Activated B cell treated with CpG ODN at 0.5 μM for 24 hours (primary cell): ENCODE results near the gene AARS2. TPM values are rescaled to one million over a fixed set of nuclear protein-coding genes. Genes with fewer than 3 reads are reported as not detected.

Experiments
- ATAC-seq: fragments of 200-7000 bp; cut with Tn5 transposase; one replicate; pipeline ENCODE4 v1.10.0; 2021; ENCODE audit warnings: low read depth, mild to moderate bottlenecking, moderate library complexity
- CTCF ChIA-PET: fragments of 350-600 bp; sonication (Branson Sonifier 250); formaldehyde crosslinking; loops from one replicate; lab custom pipeline; 2021; ENCODE audit warnings: antibody characterized with exemption; lab: Charles Lee
- POLR2A ChIA-PET: fragments of 350-600 bp; sonication (Branson Sonifier 250); formaldehyde crosslinking; loops from one replicate; lab custom pipeline; 2021; ENCODE audit warnings: antibody characterized with exemption; lab: Charles Lee
- DNase-seq: peaks from one replicate; pipeline ENCODE4 v3.0.0; 2022
- H3K27ac Mint-ChIP-seq: one replicate; pipeline ENCODE4 v1.8.0; 2020; ENCODE audit warnings: mixed read lengths
- H3K27me3 Mint-ChIP-seq: one replicate; pipeline ENCODE4 v1.8.0; 2021; ENCODE audit warnings: mixed read lengths
- H3K36me3 Mint-ChIP-seq: one replicate; pipeline ENCODE4 v1.8.0; 2021; ENCODE audit warnings: low read depth, mixed read lengths
- H3K4me1 Mint-ChIP-seq: one replicate; pipeline ENCODE4 v1.8.0; 2021; ENCODE audit warnings: mixed read lengths
- H3K4me3 Mint-ChIP-seq: one replicate; pipeline ENCODE4 v1.8.0; 2020; ENCODE audit warnings: mild to moderate bottlenecking, mixed read lengths
- H3K9me3 Mint-ChIP-seq: one replicate; pipeline ENCODE4 v1.8.0; 2020; ENCODE audit warnings: mixed read lengths
- CTCF ChIP-seq: fragments of 200-600 bp; IDR thresholded peaks from one replicate; pipeline ENCODE4 v1.8.0; 2022; ENCODE audit warnings: antibody characterized with exemption, mild to moderate bottlenecking
- intact Hi-C: fragments of 100-400 bp; cut with micrococcal nuclease; formaldehyde crosslinking; loops from one replicate; pipeline ENCODE4 v1.15.1; 2024
- total RNA-seq: library from RNA; stranded (reverse); gene quantifications from 2 replicates; pipeline ENCODE4 v1.2.3, GENCODE V29; 2022

Gene AARS2
- total RNA-seq, 1 donor from 2014 or later: 22.4 TPM

GRCh38 chr6:44273617-44274016 is 39.5 kb downstream of the AARS2 start:
- no peak overlapping the region for H3K27ac Mint-ChIP-seq
- no peaks in the 10 kb centered on the region for H3K9me3 Mint-ChIP-seq
- ATAC-seq (no peak), DNase-seq (no peak)
- ChIA-PET CTCF (no interaction called here), POLR2A (no interaction called here)
- peaks cover 18% of the 10 kb centered on the region for H3K4me1 Mint-ChIP-seq
- no peak overlapping the region for H3K4me3 Mint-ChIP-seq
- H3K27me3 Mint-ChIP-seq: peaks cover 49% of the 10 kb centered on the region
- no peaks in the 10 kb centered on the region for H3K36me3 Mint-ChIP-seq
- TF ChIP-seq CTCF: no peak
- intact Hi-C loops: no loop called here

DNA sequence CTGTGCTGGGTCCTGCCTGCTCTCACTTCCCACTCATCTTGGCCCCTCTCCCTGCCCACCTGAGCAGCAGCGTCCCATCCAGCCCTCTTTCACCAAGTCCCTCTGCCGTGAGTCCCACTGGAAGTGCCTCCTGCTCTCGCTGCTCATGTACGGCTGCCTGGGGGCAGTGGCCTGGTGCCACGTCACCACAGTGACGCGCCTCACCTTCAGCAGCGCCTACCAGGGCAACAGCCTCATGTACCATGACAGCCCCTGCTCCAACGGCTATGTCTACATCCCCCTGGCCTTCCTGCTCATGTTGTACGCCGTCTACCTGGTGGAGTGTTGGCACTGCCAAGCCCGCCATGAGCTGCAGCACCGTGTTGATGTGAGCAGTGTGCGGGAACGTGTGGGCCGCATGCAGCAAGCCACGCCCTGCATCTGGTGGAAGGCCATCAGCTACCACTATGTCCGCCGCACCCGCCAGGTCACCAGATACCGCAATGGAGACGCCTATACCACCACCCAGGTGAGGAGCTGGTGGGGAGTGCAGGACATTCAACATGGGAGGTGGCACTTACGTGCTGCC is 40.1 kb downstream of the AARS2 start:
- intact Hi-C loops: no loop called here
- peaks cover 47% of the 10 kb centered on the region for H3K27me3 Mint-ChIP-seq
- DNase-seq: no peak
- H3K27ac Mint-ChIP-seq: no peak overlapping the region
- no peak for TF ChIP-seq CTCF
- no peak overlapping the region for H3K4me3 Mint-ChIP-seq
- H3K4me1 Mint-ChIP-seq: peaks cover 19% of the 10 kb centered on the region
- H3K9me3 Mint-ChIP-seq: no peaks in the 10 kb centered on the region
- no peaks in the 10 kb centered on the region for H3K36me3 Mint-ChIP-seq
- ChIA-PET CTCF (no interaction called here), POLR2A (no interaction called here)
- ATAC-seq: no peak

DNA sequence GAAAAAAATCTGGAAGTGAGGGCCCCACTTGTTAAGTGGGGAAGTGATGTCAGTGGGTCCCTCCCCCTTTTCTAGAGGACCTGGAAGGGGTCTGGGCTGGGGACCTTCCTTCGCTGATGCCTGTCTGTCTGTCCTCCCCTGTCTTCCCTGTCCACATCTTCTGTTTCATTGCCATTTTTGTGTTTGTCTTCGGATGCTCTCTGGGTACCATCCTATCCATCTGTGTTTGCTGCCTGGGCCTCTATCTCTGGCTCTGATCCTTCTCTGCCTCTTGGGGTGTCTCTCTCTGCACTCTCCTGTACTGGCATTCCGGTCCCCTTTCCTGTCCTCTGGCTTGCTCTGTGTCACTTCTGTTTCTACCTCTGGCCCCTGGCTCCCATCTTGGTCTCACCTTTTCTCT is 40.6 kb downstream of the AARS2 start:
- DNase-seq (no peak), ATAC-seq (no peak)
- ChIA-PET CTCF (interaction anchor here (1.0 kb wide), 1 partner anchor 32 kb away, joined by 3 read pairs; no protein-coding TSS in a partner anchor), POLR2A (no interaction called here)
- intact Hi-C loops: no loop called here
- Mint-ChIP-seq H3K9me3 (no peaks in the 10 kb centered on the region), H3K27ac (no peak overlapping the region), H3K4me1 (peaks cover 24% of the 10 kb centered on the region), H3K4me3 (no peak overlapping the region), H3K27me3 (peaks cover 41% of the 10 kb centered on the region), H3K36me3 (no peaks in the 10 kb centered on the region)
- TF ChIP-seq CTCF: no peak

DNA sequence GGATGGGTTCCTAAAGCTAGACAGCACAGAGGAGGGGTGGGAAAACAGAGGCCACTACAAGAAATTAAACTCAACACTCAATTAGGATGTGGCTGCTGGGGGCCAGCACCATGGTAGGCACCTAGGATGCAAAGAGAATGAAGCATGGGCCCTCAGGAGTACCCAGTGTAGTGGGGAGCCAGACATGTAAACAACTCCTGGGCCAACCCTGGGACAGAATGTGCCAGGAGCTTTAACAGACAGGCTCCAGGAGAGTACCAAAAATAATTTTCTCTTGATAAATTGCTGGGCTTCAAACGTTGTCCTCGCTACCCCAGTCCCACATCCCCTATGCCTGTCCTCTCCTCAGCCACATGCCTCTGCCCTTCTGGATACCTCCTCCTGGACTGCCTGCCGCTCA is 41.2 kb downstream of the AARS2 start:
- intact Hi-C loops: no loop called here
- TF ChIP-seq CTCF: no peak
- H3K4me1 Mint-ChIP-seq: peaks cover 29% of the 10 kb centered on the region
- H3K27ac Mint-ChIP-seq: no peak overlapping the region
- POLR2A ChIA-PET: no interaction called here
- H3K9me3 Mint-ChIP-seq: no peaks in the 10 kb centered on the region
- CTCF ChIA-PET: interaction anchor here (1.0 kb wide), 1 partner anchor 33 kb away, joined by 3 read pairs; no protein-coding TSS in a partner anchor
- no peak for DNase-seq
- no peak overlapping the region for H3K4me3 Mint-ChIP-seq
- H3K27me3 Mint-ChIP-seq: peaks cover 35% of the 10 kb centered on the region
- no peak for ATAC-seq
- H3K36me3 Mint-ChIP-seq: no peaks in the 10 kb centered on the region

- ChIA-PET CTCF (interaction anchor here (0.9 to 1.0 kb wide), 2 partner anchors 34 to 41 kb away, joined by 3 read pairs; partner anchors contain the start of gene AARS2), POLR2A (interaction anchor here (1.7 kb wide), 1 partner anchor 15 kb away, joined by 5 read pairs; the partner anchor contains the start of gene SLC35B2)
- Mint-ChIP-seq H3K36me3 (no peaks in the 10 kb centered on the region), H3K9me3 (no peaks in the 10 kb centered on the region), H3K27me3 (peaks cover 31% of the 10 kb centered on the region), H3K27ac (no peak overlapping the region), H3K4me1 (peaks cover 34% of the 10 kb centered on the region), H3K4me3 (peak overlapping the region; percentile 73)
- DNase-seq (no peak), ATAC-seq (no peak)
- no peak for TF ChIP-seq CTCF
- intact Hi-C loops: no loop called here
Measured at GRCh38 chr6:44271406-44271723, 41.8 kb downstream of the AARS2 start.
